Loucy (cell line): ENCODE results near the gene DNAL4.

Experiments used
- EZH2phosphoT487 ChIP-seq: fragments of 200-600 bp; IDR thresholded peaks from 2 replicates; pipeline ENCODE4 v1.6.1; 2018; ENCODE audit warnings: antibody characterized with exemption, mild to moderate bottlenecking, moderate library complexity, borderline replicate concordance
- TF ChIP-seq, protein P1 (sequence below): fragments of 200-600 bp; sonication (generic); conservative IDR thresholded peaks from 2 replicates; pipeline ENCODE4 v1.5.1; 2014; ENCODE audit warnings: mild to moderate bottlenecking, antibody characterized with exemption, low read length

DNA sequence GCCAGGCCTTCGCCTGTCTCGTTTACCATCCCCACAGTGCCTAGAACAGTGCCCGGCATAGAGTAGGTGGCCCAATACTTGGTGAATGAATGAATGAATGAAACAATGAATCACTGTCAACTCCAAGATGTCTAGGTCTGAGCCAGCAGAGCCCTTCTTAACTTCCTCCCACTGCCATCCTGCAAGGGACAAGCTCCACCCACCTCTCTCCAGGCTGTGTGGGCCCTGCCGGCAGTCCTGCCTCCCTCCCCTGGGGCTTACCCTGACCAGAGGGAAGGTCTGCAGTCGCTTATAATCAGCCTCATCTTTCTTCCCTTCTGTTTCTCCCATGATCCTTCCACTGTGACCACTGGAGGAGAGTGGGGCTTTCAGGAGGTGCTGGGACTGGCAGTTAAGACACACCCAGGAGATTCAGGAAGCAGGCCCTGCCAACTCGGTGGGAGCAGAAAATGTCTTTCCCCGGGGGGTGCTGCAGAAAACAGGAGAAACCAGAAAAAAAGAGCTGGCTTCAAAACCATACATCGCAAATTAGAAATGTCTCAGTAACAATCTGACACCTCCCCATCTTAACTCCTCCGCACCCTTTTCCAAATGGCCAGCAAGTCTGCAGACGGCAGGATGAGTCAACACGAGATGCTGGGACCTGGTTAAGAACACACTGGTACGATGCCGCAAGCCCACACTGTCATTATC, 11.4 kb downstream of the DNAL4 start:
- TF ChIP-seq, protein P1, sequence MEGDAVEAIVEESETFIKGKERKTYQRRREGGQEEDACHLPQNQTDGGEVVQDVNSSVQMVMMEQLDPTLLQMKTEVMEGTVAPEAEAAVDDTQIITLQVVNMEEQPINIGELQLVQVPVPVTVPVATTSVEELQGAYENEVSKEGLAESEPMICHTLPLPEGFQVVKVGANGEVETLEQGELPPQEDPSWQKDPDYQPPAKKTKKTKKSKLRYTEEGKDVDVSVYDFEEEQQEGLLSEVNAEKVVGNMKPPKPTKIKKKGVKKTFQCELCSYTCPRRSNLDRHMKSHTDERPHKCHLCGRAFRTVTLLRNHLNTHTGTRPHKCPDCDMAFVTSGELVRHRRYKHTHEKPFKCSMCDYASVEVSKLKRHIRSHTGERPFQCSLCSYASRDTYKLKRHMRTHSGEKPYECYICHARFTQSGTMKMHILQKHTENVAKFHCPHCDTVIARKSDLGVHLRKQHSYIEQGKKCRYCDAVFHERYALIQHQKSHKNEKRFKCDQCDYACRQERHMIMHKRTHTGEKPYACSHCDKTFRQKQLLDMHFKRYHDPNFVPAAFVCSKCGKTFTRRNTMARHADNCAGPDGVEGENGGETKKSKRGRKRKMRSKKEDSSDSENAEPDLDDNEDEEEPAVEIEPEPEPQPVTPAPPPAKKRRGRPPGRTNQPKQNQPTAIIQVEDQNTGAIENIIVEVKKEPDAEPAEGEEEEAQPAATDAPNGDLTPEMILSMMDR = no peak
- TF ChIP-seq EZH2phosphoT487 = no peak
